ENCODE data around the gene SSBP3. TPM values are rescaled to one million over a fixed set of nuclear protein-coding genes. Genes with fewer than 3 reads are reported as not detected.

The SSBP3 gene
- total RNA-seq, 1 donor from 2014 or later: 29.8 TPM

DNA sequence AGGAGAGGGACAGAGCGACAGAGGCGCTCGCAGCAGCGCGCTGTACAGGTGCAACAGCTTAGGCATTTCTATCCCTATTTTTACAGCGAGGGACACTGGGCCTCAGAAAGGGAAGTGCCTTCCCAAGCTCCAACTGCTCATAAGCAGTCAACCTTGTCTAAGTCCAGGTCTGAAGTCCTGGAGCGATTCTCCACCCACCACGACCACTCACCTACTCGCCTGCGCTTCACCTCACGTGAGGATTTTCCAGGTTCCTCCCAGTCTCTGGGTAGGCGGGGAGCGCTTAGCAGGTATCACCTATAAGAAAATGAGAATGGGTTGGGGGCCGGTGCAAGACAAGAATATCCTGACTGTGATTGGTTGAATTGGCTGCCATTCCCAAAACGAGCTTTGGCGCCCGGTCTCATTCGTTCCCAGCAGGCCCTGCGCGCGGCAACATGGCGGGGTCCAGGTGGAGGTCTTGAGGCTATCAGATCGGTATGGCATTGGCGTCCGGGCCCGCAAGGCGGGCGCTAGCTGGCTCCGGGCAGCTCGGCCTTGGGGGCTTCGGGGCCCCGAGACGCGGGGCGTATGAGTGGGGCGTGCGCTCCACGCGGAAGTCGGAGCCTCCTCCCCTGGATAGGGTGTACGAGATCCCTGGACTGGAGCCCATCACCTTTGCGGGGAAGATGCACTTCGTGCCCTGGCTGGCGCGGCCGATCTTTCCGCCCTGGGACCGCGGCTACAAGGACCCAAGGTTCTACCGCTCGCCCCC lies 206.3 kb downstream of the SSBP3 start, which contains the start of the genes CYB5RL and MRPL37:
Gene CYB5RL (minus strand): TSS at position 266 of the 754 bp plus-strand sequence. CDS start 4,414 bp downstream, outside the sequence.
Gene MRPL37 (plus strand): TSS at position 403 of the 754 bp plus-strand sequence. CDS start 77 bp downstream, at position 480.
- DNase-seq (ENCODE audit: extremely low read depth, low read depth, low spot score): peak; percentile 93

DNA sequence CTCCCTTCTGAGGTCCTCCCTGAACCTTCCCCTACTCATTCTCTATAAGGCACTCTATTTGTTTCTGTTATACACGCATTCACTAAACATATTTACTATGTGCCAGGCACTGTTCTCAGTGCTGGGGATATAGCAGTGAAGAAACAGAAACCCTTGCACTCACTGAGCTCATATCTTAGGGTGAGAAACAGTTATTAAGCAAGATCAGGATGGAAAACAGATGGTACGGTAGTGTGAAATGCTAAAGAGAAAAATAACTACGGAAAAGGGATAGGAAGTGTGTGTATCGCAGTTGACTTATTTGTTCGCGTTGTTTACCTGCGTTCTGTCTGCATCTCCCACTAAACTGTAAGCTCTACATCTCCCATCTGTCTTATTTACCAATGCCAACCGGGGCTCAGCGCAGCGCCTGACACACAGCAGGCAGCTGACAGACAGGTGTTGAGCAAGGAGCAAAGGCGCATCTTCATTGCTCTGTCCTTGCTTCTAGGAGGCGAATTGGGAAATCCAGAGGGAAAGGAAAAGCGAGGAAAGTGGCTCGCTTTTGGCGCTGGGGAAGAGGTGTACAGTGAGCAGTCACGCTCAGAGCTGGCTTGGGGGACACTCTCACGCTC lies 206.9 kb downstream of the SSBP3 start:
- DNase-seq (ENCODE audit: extremely low read depth, low read depth, low spot score): no peak

DNA sequence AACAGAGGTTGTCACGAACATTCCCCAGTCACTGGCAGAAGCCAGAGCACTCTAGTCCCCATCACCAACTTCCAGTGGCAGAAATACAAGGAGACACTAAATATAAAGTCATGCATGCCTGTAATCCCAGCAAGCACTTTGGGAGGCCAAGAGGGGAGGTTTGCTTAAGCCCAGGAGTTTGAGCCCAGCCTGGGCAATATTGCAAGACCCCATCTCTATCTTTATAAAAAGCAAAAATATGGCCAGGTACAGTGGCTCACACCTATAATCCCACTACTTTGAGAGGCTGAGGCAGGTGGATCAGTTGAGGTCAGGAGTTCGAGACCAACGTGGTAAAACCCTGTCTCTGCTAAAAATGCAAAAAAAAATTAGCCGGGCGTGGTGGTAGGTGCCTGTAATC lies 212.7 kb downstream of the SSBP3 start:
- no peak for DNase-seq (ENCODE audit: extremely low read depth, low read depth, low spot score)

DNA sequence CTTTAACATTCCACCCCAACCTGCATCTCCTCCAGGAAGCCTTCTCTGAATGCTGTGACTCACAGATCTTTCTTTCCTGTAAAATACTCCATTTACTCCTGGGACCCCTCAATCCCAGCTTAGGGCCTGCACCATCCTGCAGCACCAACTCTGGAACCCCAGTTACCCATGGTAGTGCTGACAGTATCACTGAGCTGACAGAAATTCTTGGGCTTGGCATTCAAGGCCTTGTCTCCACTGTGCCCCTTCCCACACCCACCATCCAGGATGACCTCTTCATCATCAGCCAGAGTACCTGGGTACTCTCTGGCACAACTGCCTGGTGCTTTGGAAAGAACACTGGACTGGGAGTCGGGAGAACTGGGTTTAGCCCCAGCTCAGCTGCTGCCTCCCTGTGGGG lies 214.7 kb downstream of the SSBP3 start:
- DNase-seq (ENCODE audit: extremely low read depth, low read depth, low spot score): no peak

DNA sequence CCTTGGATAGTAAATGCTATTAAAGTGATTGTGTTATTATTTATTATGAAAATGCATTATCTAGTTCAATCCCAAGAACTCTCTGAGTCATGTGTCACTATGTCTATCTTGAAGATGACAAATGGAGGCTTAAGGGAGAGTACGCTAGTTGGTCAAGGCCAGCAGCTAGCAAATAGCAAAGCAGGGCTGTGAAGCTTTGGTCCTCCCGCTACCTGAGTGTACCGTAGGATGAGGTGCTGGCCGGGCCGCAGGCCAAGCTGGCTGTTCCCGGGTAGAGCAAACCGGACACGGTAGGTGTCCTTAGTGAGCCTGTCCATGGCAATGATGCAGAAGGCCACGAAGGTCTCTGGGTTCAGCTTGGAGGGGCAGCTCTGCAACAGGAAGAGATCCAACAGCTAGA lies 215.7 kb downstream of the SSBP3 start:
- no peak for DNase-seq (ENCODE audit: extremely low read depth, low read depth, low spot score)

DNA sequence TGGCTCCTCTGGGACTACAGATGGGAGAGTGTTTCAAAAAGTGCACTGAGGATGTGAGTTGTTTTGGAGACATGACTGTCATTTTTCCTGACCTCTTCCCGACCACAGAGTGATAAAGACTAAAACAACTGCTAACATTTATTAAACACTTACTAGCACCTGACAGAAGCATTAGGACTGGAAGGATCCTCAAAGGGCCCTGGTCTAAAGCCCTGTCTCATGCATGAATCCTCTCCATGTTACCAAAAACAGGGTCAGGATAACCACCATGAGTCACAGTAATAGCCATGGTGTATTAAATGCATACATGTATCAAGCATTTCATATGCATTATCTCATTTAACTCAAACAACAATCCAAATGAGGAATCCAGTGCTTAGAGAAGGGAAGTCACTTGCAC lies 217.9 kb downstream of the SSBP3 start:
- no peak for DNase-seq (ENCODE audit: extremely low read depth, low read depth, low spot score)

DNA sequence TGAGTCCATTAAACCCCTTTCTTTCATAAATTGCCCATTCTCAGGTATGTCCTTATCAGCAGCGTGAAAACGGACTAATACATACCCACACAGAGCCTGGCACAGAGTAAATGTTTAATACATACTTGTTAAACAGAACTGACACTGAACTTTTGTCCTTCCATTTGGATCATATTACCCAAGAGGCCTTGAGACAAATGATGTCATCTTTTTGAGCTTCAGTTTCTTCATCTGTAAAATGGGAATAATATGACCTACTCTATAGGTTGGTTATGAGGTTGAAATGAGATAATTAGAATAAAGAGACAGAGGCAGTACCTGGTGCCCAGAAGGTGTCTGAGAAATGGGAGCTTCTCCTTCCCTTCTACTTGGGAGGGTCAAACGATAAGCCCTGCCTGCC lies 220.1 kb downstream of the SSBP3 start:
- DNase-seq (ENCODE audit: extremely low read depth, low read depth, low spot score): no peak

DNA sequence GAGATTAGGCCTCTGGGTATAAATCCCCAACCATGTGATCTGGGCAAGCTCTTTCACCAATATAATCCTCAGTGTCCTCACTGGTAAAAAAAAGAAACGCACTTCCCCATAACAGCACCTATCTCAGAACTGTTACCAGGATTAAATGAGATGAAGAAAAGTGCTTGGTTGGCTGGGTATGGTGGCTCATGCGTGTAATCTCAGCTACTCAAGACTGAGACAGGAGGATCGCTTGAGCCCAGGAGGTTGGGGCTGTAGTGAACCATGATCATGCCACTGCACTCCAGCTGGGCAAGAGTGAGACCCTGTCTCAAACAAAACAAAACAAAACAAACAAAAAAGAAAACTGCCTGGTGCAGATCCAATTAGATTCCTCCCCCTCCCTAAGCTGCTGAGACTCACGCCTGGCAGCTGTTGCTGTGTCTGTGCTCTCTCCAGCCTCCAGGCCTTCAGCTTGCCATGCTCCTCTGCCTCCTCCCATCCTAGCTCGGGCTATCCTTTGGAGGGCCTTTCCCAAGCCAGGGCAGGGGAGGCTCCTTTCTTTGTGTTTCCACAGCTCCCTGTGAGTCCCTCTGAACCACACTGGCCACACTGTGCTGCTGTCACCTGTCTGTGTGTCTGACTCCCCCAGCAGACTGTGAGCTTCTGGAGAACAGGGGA lies 225.4 kb downstream of the SSBP3 start:
- no peak for DNase-seq (ENCODE audit: extremely low read depth, low read depth, low spot score)

DNA sequence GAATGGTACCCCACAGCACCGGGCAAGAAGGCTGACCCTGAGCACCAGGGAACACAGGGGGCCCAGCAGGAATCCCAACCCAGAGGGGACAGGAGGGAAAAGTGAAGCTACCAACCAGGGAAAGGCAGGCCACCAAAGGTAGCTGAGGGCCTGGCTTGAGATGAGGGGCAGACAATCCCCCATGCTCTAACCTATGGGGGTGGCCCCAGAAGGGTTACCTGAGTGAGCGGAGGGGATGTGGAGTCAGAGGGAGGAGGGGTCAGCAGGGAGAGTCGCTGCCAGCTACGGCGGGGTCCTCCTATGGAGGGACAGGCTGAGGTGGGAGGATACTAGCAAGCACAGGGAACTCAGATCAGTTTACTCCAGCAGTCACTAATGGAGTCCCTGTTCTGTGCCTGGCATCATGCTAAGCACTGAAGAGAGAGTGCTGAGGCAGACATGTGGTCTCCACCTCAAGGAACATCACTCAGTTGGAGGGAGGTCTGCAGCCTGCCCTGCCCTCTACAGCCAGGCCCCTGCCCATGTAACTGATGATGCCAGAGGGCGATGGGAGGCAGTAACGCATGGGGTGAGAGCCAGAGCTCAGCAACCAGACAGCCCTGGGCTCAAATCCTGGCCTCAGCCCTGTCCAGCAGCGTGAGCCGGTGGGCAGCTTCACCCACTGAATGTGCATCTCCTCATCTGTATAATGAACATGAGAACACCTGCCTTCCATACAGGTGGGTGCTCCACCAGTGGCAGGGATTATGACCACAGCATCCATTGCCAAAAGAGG lies 227.7 kb downstream of the SSBP3 start:
- DNase-seq (ENCODE audit: extremely low read depth, low read depth, low spot score): no peak

DNA sequence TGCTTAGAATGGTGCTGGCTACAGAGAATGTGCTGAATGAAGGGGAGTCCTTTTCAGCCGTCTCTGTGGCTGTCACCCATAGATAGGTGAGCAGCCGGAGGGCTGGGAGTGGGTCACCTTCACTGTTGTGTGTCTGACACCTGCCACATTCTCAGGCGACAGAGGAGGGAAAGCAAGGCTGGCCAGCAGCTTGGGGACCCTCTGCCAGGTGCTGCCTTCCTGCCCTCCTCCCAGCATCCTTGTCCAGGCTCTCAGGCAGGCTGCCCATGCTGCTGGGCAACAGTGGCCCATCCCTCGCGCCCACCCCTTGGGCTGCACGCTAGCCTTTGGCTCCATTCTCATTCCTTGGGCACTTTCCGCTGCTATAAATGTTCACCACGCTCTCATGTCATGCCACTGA lies 228.5 kb downstream of the SSBP3 start:
- no peak for DNase-seq (ENCODE audit: extremely low read depth, low read depth, low spot score)

DNA sequence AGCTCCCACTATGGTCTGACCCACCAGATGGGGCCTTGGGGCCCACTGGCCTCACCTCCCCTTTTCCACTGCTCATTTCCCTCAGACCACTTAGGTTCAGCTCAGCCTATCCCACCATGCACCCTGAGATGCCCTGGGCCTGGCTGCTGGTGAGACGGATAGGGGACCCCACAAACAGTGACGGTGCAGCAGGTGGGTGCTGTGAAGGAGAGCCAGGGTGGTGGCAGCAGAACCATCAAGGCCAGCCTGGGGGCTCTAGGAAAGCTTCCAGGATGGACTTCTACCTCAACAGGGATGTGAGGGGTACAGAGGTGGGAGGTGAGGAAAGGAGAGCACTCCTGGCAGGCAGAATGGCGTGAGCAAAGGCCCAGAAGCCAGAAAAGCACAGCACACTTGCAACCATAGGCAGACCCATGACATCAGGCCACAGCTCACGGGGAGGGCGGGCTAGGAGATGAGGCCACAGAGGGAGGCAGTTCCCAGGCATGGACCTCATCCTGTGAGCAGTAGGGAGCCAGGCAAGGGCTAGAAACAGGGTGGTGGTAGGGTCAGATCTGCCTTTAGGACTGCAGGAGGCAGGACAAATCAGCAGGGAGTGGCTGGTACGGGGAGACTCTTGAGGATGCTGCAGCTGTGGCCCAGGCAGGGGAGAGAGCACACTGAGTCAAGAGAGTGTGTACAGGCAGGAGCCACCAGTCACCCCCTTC lies 229.4 kb downstream of the SSBP3 start:
- no peak for DNase-seq (ENCODE audit: extremely low read depth, low read depth, low spot score)

Other genes starting within 250 kb of the SSBP3 start
- gene CYB5RL, start 206.4 kb downstream of the SSBP3 start, total RNA-seq: 3.3 and 4.7 TPM in 2 replicates
- gene MRPL37, start 206.2 kb downstream of the SSBP3 start, total RNA-seq: 83.9 and 95.2 TPM in 2 replicates
- gene ACOT11, start 141.8 kb upstream of the SSBP3 start, total RNA-seq: 0.93 and 1.2 TPM in 2 replicates
- not detected in 2 replicates for gene FAM151A, start 217.1 kb upstream of the SSBP3 start, total RNA-seq
- gene MROH7, start 235.4 kb upstream of the SSBP3 start, total RNA-seq: not detected in 2 replicates